GM12872 (cell line): ENCODE results near the gene MELTF.

Experiments used
- CTCF ChIP-seq: IDR thresholded peaks from 3 replicates; pipeline ENCODE4 v1.5.1; 2011; ENCODE audit warnings: low read depth, mild to moderate bottlenecking, low read length, moderate library complexity; ENCODE audit not compliant: insufficient read depth

Gene MELTF

GRCh38 chr3:196965112-196965803, 64.4 kb downstream of the MELTF start:
- no peak for TF ChIP-seq CTCF

DNA sequence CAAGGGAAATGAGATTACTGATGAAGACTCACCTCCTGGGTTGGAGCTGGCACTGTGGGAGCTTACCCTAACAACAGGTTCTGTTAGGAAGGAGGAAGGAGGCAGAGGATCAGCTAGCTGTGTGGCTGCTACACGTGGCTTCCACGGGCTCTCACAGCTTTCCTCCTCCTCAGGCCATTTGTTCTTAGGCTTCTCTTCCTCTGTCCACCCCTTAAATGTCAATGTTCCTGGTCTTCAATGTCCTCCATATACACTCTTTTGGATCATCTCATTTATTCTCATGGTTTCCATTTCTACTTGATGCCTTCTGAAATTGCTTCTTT, 66.0 kb downstream of the MELTF start:
- no peak for TF ChIP-seq CTCF

DNA sequence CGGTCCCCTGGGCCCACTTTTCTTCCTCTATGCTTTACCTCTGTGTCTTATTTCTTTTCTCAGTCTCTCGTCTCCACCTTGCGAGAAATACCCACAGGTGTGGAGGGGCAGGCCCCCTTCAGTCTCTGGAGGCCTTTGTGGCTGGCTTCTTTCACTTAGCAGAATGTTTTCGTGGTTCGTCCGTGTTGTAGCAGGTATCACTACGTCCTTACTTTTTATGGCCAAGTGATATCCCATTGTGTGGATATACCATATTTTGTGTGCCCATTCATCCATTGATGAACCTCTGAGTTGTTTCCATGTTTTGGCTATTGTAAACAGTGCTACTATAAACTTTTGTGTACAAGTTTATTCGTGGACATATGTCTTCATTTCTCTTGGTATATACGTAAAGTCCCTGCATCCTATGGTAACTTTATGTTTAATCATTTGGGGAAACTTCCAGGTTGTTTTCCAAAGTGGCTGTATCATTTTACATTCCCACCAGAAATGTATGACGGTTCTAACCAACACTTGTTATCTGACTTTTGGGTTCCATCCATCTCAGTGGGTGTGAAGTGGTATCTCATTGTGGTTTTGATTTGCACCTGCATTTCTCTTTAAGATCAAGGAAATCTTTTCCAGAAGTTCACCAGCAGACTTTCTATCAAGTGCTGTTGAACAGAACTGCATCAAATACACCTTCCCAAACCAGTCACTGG, 66.5 kb downstream of the MELTF start:
- no peak for TF ChIP-seq CTCF

DNA sequence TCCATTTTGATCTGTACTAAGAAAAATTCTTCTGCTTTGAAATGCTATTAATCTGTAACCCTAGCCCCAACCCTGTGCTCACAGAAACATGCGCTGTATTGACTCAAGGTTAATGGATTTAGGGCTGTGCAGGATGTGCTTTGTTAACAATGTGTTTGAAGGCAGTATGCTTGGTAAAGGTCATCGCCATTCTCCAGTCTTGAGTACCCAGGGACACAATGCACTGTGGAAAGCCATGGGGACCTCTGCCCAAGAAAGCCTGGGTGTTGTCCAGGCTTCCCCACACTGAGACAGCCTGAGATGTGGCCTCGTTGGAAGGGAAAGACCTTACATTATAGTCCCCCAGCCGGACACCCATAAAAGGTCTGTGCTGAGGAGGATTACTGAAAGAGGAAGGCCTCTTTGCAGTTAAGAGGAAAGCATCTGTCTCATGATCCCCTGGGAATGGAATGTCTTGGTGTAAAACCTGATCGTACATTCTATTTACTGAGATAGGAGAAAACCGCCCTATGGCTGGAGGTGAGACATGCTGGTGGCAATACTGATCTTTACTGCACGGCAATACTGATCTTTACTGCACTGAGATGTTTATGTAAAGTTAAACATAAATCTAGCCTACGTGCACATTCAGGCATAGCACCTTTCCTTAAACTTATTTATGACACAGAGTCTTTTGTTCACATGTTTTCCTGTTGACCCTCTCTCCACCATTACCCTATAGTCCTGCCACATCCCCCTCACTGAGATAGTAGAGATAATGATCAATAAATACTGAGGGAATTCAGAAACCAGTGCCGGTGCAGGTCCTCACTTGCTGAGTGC, 67.3 kb downstream of the MELTF start:
- no peak for TF ChIP-seq CTCF

DNA sequence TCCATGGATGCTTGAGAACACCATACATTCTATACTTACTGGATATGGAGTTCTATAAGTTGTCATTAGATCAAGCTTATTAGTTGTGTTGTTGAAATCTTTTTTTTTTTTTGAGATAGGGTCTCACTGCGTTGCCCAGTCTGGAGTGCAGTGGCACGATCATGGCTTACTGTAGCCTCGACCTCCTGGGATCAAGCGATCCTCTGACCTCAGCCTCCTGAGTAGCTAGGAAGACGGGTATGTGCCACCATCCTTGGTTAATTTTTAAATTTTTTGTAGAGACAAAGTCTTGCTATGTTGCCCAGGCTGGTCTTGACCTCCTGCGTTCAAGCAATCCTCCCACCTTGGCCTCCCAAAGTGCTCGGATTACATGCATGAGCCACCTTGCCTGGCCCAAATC, 74.8 kb downstream of the MELTF start:
- no peak for TF ChIP-seq CTCF
